CD4-positive, CD25-positive, alpha-beta regulatory T cell (primary cell): ENCODE data around the gene MUS81. TPM values are rescaled to one million over a fixed set of nuclear protein-coding genes. Genes with fewer than 3 reads are reported as not detected.
"Not testable (repeated sequence)": the region's sequence is repeated elsewhere in the genome, so short reads cannot be mapped to it uniquely, and the experiment has no call there.

Experiments used
- ATAC-seq, 2 donors: fragments of 150-1000 bp; cut with Tn5 transposase; one replicate each; pipeline ENCODE4 v1.10.0; 2021; ENCODE audit warnings: low read depth in 2 of 2, moderate number of reproducible peaks in 2 of 2, moderate library complexity in 1 of 2
- DNase-seq, 3 donors: peaks; one replicate each; pipeline versions ENCODE4 v3.0.0 to v3.0.0-alpha.2; 2012 to 2022; ENCODE audit warnings: mixed read lengths in 1 of 3
- H3K27ac ChIP-seq: one replicate; pipeline ENCODE4 v1.7.0; 2013; ENCODE audit warnings: mild to moderate bottlenecking, low read length; ENCODE audit not compliant: insufficient read depth, poor library complexity, severe bottlenecking
- H3K27me3 ChIP-seq: one replicate; pipeline ENCODE4 v1.7.0; 2013; ENCODE audit warnings: low read length; ENCODE audit not compliant: control insufficient read depth, insufficient read depth
- H3K36me3 ChIP-seq: one replicate; pipeline ENCODE4 v1.7.0; 2013; ENCODE audit warnings: mild to moderate bottlenecking, low read length, moderate library complexity; ENCODE audit not compliant: control insufficient read depth, insufficient read depth
- H3K4me1 ChIP-seq: 2 replicates; pipeline ENCODE4 v1.7.0; 2013; ENCODE audit warnings: mild to moderate bottlenecking, low read length; ENCODE audit not compliant: insufficient read depth, control insufficient read depth, poor library complexity, severe bottlenecking
- H3K4me3 ChIP-seq: one replicate; pipeline ENCODE4 v1.7.0; 2013; ENCODE audit warnings: low read depth, mild to moderate bottlenecking, low read length, moderate library complexity
- H3K9me3 ChIP-seq, 2 experiments: 1 replicate in 1 of 2; 2 replicates in 1 of 2; pipeline ENCODE4 v1.7.0; 2013; ENCODE audit warnings: low read length in 2 of 2, mild to moderate bottlenecking in 1 of 2, moderate library complexity in 1 of 2; ENCODE audit not compliant: control insufficient read depth in 2 of 2
- H3K27ac Mint-ChIP-seq, 3 donors: one replicate each; pipeline ENCODE4 v1.8.0; 2020 to 2022; ENCODE audit warnings: mild to moderate bottlenecking in 3 of 3, mixed read lengths in 3 of 3, moderate library complexity in 2 of 3
- H3K27me3 Mint-ChIP-seq: one replicate; pipeline ENCODE4 v1.8.0; 2022; ENCODE audit warnings: mild to moderate bottlenecking, mixed read lengths
- H3K36me3 Mint-ChIP-seq: one replicate; pipeline ENCODE4 v1.8.0; 2020; ENCODE audit warnings: mixed read lengths
- H3K4me1 Mint-ChIP-seq, 4 donors: one replicate each; pipeline ENCODE4 v1.8.0; 2020 to 2022; ENCODE audit warnings: mixed read lengths in 4 of 4, mild to moderate bottlenecking in 1 of 4
- H3K4me3 Mint-ChIP-seq, 4 donors: one replicate each; pipeline ENCODE4 v1.8.0; 2020 to 2022; ENCODE audit warnings: mild to moderate bottlenecking in 4 of 4, mixed read lengths in 4 of 4, moderate library complexity in 3 of 4
- H3K9me3 Mint-ChIP-seq, 7 donors: one replicate each; pipeline ENCODE4 v1.8.0; 2020 to 2022; ENCODE audit warnings: mixed read lengths in 7 of 7, mild to moderate bottlenecking in 3 of 7, moderate library complexity in 2 of 7
- polyA plus RNA-seq, 4 donors: library from polyadenylated mRNA; unstranded; fragments of 300-500 nt; fragmentation: Illumina TruSeq; gene quantifications; one replicate each; pipeline ENCODE4 v1.2.3, GENCODE V29; 2021
- total RNA-seq: library from RNA; stranded (reverse); gene quantifications from one replicate; pipeline ENCODE4 v1.2.3, GENCODE V29; 2022

The MUS81 gene
- total and polyA plus RNA-seq, 5 donors from 2014 or later: 22.7 to 51.1 (median 24.0) TPM

DNA sequence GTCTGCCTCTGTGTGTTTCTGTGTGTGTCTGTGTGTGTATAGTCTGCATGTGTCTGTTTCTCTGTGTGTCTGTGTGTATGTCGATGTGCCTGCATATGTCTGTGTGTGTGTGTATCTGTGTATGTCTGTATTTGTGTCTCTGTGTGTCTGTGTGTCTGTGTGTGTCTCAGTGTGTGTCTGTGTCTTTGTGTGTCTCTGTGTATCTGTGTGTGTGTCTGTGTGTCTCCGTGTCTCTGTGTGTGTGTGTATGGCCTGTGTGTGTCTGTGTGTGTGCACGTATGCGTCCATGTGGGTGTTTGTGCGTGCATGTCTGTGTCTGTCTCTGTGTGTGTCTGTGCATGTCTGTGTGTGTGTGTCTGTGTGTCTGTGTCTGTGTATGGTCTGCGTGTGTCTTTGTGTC, 26.0 kb upstream of the MUS81 start:
- Histone ChIP-seq H3K4me3 (peak overlapping the region; percentile 70), H3K9me3 (no peaks in the 10 kb centered on the region), H3K36me3 (no peaks in the 10 kb centered on the region), H3K4me1 (peaks cover 17% of the 10 kb centered on the region), H3K27me3 (peaks cover 4% of the 10 kb centered on the region), H3K27ac (no peak overlapping the region)
- peaks cover 0 to 10% (median 5%) of the 10 kb centered on the region in 4 donors for H3K4me1 Mint-ChIP-seq
- H3K27ac Mint-ChIP-seq: no peak overlapping the region
- H3K36me3 Mint-ChIP-seq: no peaks in the 10 kb centered on the region
- peaks cover 15% of the 10 kb centered on the region for H3K27me3 Mint-ChIP-seq
- no peaks in the 10 kb centered on the region for H3K9me3 Mint-ChIP-seq
- no peak overlapping the region for H3K4me3 Mint-ChIP-seq
- ATAC-seq: no peak
- DNase-seq: no peak

DNA sequence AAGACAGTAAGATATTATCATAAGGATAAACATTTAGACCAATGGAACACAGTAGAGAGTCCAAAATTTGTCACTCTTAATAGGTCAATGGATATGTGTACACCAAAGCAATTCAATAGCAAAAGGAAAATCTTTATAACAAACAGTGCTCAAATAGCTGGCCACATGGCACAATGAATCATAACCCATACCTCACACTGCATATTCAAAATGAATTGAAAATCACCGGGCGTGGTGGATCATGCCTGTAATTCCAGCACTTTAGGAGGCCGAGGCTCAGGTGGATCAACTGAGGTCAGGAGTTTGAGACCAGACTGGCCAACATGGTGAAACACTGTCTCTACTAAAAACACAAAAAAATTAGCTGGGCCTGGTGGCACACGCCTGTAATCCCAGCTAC, 18.1 kb upstream of the MUS81 start:
- Histone ChIP-seq H3K9me3 (no peaks in the 10 kb centered on the region), H3K36me3 (no peaks in the 10 kb centered on the region), H3K27me3 (no peaks in the 10 kb centered on the region), H3K4me3 (no peak overlapping the region), H3K4me1 (no peaks in the 10 kb centered on the region), H3K27ac (no peak overlapping the region)
- Mint-ChIP-seq H3K9me3 (no peaks in the 10 kb centered on the region), H3K4me1 (no peaks in the 10 kb centered on the region), H3K4me3 (no peak overlapping the region), H3K27ac (no peak overlapping the region), H3K36me3 (no peaks in the 10 kb centered on the region), H3K27me3 (no peaks in the 10 kb centered on the region)
- no peak for DNase-seq
- no peak for ATAC-seq

DNA sequence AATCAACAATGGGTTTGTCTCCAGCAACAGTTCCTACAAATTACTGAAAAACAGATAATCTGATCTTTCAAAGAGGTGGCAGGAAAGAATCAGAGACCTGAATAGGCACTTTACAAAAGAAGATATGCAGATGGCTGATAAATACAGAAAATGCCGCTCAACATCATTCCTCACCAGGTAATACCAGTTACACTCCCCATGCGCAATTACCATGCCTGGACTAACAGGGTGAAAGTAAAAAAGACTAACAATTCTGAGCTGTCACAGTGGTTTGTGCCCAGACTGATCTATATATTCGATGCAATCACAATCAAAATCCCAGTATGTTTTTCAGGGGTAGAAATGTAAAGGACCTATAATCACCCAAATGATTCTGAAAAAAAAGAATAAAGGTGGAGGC, 16.4 kb upstream of the MUS81 start:
- no peaks in the 10 kb centered on the region for H3K27me3 Mint-ChIP-seq
- Histone ChIP-seq H3K36me3 (no peaks in the 10 kb centered on the region), H3K27me3 (no peaks in the 10 kb centered on the region), H3K4me1 (no peaks in the 10 kb centered on the region), H3K4me3 (no peak overlapping the region), H3K27ac (no peak overlapping the region), H3K9me3 (no peaks in the 10 kb centered on the region)
- no peak overlapping the region for H3K4me3 Mint-ChIP-seq
- DNase-seq (no peak), ATAC-seq (no peak)
- no peaks in the 10 kb centered on the region for H3K36me3 Mint-ChIP-seq
- H3K4me1 Mint-ChIP-seq: no peaks in the 10 kb centered on the region
- H3K27ac Mint-ChIP-seq: no peak overlapping the region
- no peaks in the 10 kb centered on the region for H3K9me3 Mint-ChIP-seq

DNA sequence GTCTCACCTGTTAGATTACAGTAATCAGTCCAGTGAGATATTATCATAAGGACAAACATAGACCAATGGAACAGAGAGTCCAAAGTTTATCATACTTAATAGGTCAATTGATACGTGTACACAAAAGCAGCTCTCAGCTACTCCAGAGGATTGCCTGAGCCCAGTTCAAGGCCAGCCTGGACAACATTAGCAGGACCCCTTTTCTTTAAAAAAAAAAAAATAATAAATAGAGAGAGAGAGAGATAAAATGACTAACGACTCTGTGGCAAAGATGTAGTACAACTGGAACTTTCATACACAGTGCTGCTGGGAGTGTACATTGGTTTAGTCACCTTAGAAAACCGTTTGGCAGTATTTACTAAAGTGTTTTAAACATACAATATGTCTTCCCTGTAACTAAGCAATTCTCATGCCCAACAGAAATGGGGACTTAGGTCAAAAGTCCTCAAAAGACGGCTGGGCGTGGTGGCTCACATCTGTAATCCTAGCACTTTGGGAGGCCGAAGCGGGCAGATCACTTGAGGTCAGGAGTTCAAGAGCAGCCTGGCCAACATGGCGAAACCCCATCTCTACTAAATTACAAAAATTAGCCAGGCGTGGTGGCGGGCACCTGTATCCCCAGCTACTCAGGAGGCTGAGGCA, 15.9 kb upstream of the MUS81 start:
- DNase-seq (no peak), ATAC-seq (no peak)
- H3K36me3 Mint-ChIP-seq: no peaks in the 10 kb centered on the region
- no peaks in the 10 kb centered on the region for H3K4me1 Mint-ChIP-seq
- no peaks in the 10 kb centered on the region for H3K27me3 ChIP-seq
- no peaks in the 10 kb centered on the region for H3K27me3 Mint-ChIP-seq
- no peak overlapping the region for H3K4me3 ChIP-seq
- H3K4me3 Mint-ChIP-seq: no peak overlapping the region
- H3K4me1 ChIP-seq: no peaks in the 10 kb centered on the region
- no peak overlapping the region for H3K27ac Mint-ChIP-seq
- no peaks in the 10 kb centered on the region for H3K9me3 ChIP-seq
- no peaks in the 10 kb centered on the region for H3K36me3 ChIP-seq
- H3K27ac ChIP-seq: no peak overlapping the region
- H3K9me3 Mint-ChIP-seq: no peaks in the 10 kb centered on the region

DNA sequence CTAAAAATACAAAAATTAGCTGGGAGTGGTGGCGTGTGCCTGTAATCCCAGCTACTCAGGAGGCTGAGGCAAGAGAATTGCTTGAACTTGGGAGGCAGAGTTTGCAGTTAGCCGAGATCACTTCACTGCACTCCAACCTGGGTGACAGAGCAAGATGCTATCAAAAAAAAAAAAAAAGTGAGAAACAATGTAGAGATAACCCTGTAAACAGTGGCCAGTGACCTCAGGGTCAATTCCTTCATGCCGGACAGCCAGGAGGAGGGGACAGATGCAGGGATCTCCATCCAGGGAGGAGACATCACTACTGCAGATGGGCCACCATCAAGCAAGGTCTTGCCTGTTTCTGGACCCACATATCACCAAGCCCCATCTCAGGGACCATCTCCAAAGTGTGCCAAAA, 12.5 kb upstream of the MUS81 start:
- H3K27ac ChIP-seq: no peak overlapping the region
- no peaks in the 10 kb centered on the region for H3K27me3 Mint-ChIP-seq
- peaks cover 0 to 7% (median 0%) of the 10 kb centered on the region in 4 donors for H3K4me1 Mint-ChIP-seq
- H3K4me1 ChIP-seq: no peaks in the 10 kb centered on the region
- peaks cover 10% of the 10 kb centered on the region for H3K36me3 Mint-ChIP-seq
- H3K9me3 Mint-ChIP-seq: no peaks in the 10 kb centered on the region
- H3K9me3 ChIP-seq: peaks cover 6 to 9% of the 10 kb centered on the region in 2 experiments
- peaks cover 17% of the 10 kb centered on the region for H3K36me3 ChIP-seq
- no peaks in the 10 kb centered on the region for H3K27me3 ChIP-seq
- H3K4me3 Mint-ChIP-seq: peak overlapping the region in 1 of 4 donors; percentile 32
- H3K4me3 ChIP-seq: no peak overlapping the region
- peak overlapping the region in 1 of 3 donors; percentile 41 for H3K27ac Mint-ChIP-seq
- no peak for ATAC-seq
- DNase-seq: no peak

DNA sequence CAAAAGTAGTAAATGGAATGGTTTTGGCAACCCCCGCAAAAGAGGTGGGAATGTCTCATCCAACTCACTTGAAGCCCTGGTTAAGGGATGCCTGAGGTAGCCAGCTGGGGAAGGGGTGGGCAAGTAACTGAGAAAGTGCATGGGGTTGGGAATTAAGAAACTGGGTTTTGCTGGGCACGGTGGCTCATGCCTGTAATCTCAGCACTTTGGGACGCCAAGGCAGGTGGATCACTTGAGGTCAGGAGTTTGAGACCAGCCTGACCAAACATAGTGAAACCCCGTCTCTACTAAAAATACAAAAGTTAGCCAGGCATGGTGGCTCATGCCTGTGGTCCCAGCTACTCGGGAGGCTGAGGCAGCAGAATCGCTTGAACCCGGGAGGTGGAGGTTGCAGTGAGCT, 11.5 kb upstream of the MUS81 start:
- H3K36me3 Mint-ChIP-seq: peaks cover 16% of the 10 kb centered on the region
- not testable (repeated sequence) for H3K9me3 ChIP-seq, H3K4me3 ChIP-seq, H3K27ac Mint-ChIP-seq, H3K27me3 Mint-ChIP-seq, H3K4me1 ChIP-seq, H3K27me3 ChIP-seq, DNase-seq, H3K9me3 Mint-ChIP-seq, ATAC-seq, H3K27ac ChIP-seq
- peaks cover 0 to 13% (median 2%) of the 10 kb centered on the region in 4 donors for H3K4me1 Mint-ChIP-seq
- H3K36me3 ChIP-seq: peaks cover 27% of the 10 kb centered on the region
- peak overlapping the region in 1 of 4 donors; percentile 27 for H3K4me3 Mint-ChIP-seq

DNA sequence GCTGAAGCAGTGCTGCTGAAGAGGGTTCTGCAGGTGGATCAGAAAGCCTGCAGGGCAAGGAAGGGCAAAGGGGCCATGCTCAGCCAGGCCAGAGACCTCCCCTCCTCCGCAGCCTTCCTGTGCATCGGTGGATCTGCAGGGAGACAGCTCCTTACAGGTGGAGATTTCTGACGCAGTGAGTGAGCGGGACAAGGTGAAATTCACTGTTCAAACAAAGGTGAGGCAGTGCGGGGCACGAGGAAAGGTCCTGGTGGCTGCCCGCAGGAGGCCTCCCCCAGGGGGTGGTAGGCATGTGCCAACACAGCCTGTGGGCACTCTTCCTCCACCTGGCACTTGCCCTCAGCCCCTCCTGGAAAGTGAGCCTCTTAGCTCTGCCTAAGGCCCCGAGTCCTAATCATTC, 10.9 kb upstream of the MUS81 start:
- Histone ChIP-seq H3K27me3 (no peaks in the 10 kb centered on the region), H3K36me3 (peaks cover 34% of the 10 kb centered on the region), H3K4me1 (peaks cover 8% of the 10 kb centered on the region), H3K4me3 (no peak overlapping the region), H3K27ac (no peak overlapping the region), H3K9me3 (peaks cover 6 to 9% of the 10 kb centered on the region in 2 experiments)
- Mint-ChIP-seq H3K27me3 (no peaks in the 10 kb centered on the region), H3K27ac (no peak overlapping the region), H3K9me3 (no peaks in the 10 kb centered on the region), H3K36me3 (peaks cover 23% of the 10 kb centered on the region), H3K4me1 (peaks cover 0 to 19% (median 5%) of the 10 kb centered on the region in 4 donors), H3K4me3 (no peak overlapping the region)
- ATAC-seq (no peak), DNase-seq (no peak)

DNA sequence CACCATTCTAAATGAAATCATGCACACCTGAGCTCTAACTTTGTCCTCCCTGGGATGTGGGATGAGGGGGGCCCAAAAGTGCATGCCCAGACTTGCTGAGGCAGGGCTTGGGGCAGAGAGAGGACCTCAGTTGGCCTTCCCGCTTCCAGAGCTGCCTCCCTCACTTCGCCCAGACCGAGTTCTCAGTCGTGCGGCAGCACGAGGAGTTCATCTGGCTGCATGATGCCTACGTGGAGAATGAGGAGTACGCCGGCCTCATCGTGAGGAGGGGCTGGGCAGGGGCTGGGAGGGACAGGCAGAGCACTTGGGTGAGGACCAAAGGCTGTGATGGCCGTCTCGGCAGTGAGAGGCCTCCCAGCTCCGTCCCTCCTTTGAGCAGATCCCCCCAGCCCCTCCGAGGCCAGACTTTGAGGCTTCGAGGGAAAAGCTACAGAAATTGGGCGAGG, 10.4 kb upstream of the MUS81 start:
- H3K9me3 ChIP-seq: peaks cover 6 to 9% of the 10 kb centered on the region in 2 experiments
- peaks cover 12% of the 10 kb centered on the region for H3K4me1 ChIP-seq
- Mint-ChIP-seq H3K4me1 (peaks cover 0 to 24% (median 8%) of the 10 kb centered on the region in 4 donors), H3K9me3 (peaks cover 0 to 2% (median 0%) of the 10 kb centered on the region in 7 donors), H3K27ac (no peak overlapping the region), H3K4me3 (no peak overlapping the region), H3K27me3 (no peaks in the 10 kb centered on the region), H3K36me3 (peaks cover 27% of the 10 kb centered on the region)
- peaks cover 38% of the 10 kb centered on the region for H3K36me3 ChIP-seq
- no peaks in the 10 kb centered on the region for H3K27me3 ChIP-seq
- ATAC-seq: no peak
- H3K27ac ChIP-seq: no peak overlapping the region
- H3K4me3 ChIP-seq: no peak overlapping the region
- no peak for DNase-seq
